ENCODE results near the gene PCLO. TPM values are rescaled to one million over a fixed set of nuclear protein-coding genes. Genes with fewer than 3 reads are reported as not detected.

PCLO gene
- total RNA-seq, 1 donor from 2014 or later: 17.4 TPM

DNA sequence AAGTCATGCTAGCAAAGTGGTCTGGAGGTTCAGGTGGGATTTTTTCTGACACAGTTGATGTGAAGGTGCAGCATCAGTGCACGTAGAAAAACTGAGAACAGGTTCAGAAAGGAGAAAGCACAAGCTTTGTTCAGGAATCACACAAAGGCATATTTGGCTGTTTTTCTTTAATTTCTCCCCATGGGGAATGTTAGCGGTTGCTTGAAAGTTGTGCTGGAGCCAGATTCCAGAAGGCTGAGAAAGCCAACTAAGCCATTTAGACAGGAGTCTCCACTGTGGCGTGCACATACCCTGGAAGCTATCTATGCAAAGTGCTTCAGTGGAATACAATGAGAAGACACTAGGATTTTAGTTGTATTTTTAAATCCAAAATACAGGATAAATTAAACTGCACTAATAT is 201.4 kb downstream of the PCLO start:
- no peak overlapping the region for H3K27ac Mint-ChIP-seq (ENCODE audit: unreplicated experiment)
- H3K4me3 Mint-ChIP-seq (ENCODE audit: unreplicated experiment): no peak overlapping the region
- TF ChIP-seq, protein P1, sequence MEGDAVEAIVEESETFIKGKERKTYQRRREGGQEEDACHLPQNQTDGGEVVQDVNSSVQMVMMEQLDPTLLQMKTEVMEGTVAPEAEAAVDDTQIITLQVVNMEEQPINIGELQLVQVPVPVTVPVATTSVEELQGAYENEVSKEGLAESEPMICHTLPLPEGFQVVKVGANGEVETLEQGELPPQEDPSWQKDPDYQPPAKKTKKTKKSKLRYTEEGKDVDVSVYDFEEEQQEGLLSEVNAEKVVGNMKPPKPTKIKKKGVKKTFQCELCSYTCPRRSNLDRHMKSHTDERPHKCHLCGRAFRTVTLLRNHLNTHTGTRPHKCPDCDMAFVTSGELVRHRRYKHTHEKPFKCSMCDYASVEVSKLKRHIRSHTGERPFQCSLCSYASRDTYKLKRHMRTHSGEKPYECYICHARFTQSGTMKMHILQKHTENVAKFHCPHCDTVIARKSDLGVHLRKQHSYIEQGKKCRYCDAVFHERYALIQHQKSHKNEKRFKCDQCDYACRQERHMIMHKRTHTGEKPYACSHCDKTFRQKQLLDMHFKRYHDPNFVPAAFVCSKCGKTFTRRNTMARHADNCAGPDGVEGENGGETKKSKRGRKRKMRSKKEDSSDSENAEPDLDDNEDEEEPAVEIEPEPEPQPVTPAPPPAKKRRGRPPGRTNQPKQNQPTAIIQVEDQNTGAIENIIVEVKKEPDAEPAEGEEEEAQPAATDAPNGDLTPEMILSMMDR (IDR thresholded peaks at IDR 0.05; ENCODE audit: partially characterized antibody, unreplicated experiment): no peak

DNA sequence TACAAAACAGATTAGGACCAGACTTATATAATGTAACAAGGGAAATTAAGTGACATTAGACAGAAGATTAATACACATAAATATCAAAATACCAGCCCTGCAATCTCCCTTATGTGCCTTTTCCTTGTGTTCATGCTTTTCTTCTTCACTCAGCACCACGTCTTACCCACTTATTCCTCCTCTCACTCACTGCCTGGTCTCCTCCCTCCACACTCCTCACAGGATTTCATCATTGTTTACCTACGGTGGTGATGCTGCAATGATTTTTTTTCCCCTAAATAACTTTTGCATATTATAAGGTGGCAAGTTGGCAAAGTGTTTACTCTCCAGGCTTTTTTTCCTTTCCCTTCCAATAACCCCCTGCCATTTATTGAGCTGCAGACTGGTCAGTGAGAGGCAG is 203.2 kb downstream of the PCLO start:
- no peaks in the 10 kb centered on the region for H3K9me3 Mint-ChIP-seq (ENCODE audit: unreplicated experiment)
- no peaks in the 10 kb centered on the region for H3K4me1 Mint-ChIP-seq (ENCODE audit: low read depth, unreplicated experiment)
- TF ChIP-seq, protein P1 (IDR thresholded peaks at IDR 0.05; ENCODE audit: partially characterized antibody, unreplicated experiment): no peak
- DNase-seq: no peak
- H3K27me3 Mint-ChIP-seq (ENCODE audit: unreplicated experiment): no peaks in the 10 kb centered on the region
- no peak overlapping the region for H3K4me3 Mint-ChIP-seq (ENCODE audit: unreplicated experiment)
- H3K27ac Mint-ChIP-seq (ENCODE audit: unreplicated experiment): no peak overlapping the region
- no peaks in the 10 kb centered on the region for H3K36me3 Mint-ChIP-seq (ENCODE audit: unreplicated experiment)

More for the DNA sequence above, 201.4 kb downstream of the PCLO start:
- Mint-ChIP-seq H3K9me3 (ENCODE audit: unreplicated experiment) (no peaks in the 10 kb centered on the region), H3K36me3 (ENCODE audit: unreplicated experiment) (no peaks in the 10 kb centered on the region), H3K4me1 (ENCODE audit: low read depth, unreplicated experiment) (no peaks in the 10 kb centered on the region), H3K27me3 (ENCODE audit: unreplicated experiment) (no peaks in the 10 kb centered on the region)
- DNase-seq: no peak

GRCh38 chr7:82957521-82957920 is 205.2 kb downstream of the PCLO start:
- TF ChIP-seq, protein P1 (IDR thresholded peaks at IDR 0.05; ENCODE audit: partially characterized antibody, unreplicated experiment): no peak
- H3K27me3 Mint-ChIP-seq (ENCODE audit: unreplicated experiment): no peaks in the 10 kb centered on the region
- H3K27ac Mint-ChIP-seq (ENCODE audit: unreplicated experiment): no peak overlapping the region
- H3K4me3 Mint-ChIP-seq (ENCODE audit: unreplicated experiment): no peak overlapping the region
- no peaks in the 10 kb centered on the region for H3K4me1 Mint-ChIP-seq (ENCODE audit: low read depth, unreplicated experiment)
- no peaks in the 10 kb centered on the region for H3K36me3 Mint-ChIP-seq (ENCODE audit: unreplicated experiment)
- no peaks in the 10 kb centered on the region for H3K9me3 Mint-ChIP-seq (ENCODE audit: unreplicated experiment)
- DNase-seq: no peak

GRCh38 chr7:82953324-82954027 is 209.2 kb downstream of the PCLO start:
- Mint-ChIP-seq H3K4me1 (ENCODE audit: low read depth, unreplicated experiment) (no peaks in the 10 kb centered on the region), H3K27me3 (ENCODE audit: unreplicated experiment) (no peaks in the 10 kb centered on the region), H3K27ac (ENCODE audit: unreplicated experiment) (no peak overlapping the region), H3K9me3 (ENCODE audit: unreplicated experiment) (peaks cover 3% of the 10 kb centered on the region), H3K4me3 (ENCODE audit: unreplicated experiment) (no peak overlapping the region), H3K36me3 (ENCODE audit: unreplicated experiment) (no peaks in the 10 kb centered on the region)
- no peak for DNase-seq
- TF ChIP-seq, protein P1 (IDR thresholded peaks at IDR 0.05; ENCODE audit: partially characterized antibody, unreplicated experiment): no peak

DNA sequence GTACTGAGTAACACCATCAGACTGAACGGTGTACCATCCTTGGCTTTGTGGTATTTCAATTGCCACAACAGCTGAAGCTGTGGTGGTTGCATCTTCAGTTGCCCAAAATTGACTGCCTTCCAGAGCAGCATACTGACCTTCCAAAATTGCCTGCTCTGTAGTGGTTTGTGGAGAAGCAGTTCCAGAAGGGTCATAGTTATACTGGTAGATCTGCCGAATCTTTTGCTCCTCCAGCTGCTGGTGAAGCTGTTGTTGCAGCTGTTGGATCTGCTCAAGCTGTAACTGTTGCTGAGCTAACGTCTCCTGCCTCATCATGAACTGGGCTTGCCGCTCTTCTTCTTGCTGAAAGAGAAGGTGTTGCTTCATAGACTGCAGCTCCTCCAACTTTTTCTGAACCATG is 212.2 kb downstream of the PCLO start:
- no peak overlapping the region for H3K27ac Mint-ChIP-seq (ENCODE audit: unreplicated experiment)
- no peaks in the 10 kb centered on the region for H3K27me3 Mint-ChIP-seq (ENCODE audit: unreplicated experiment)
- H3K4me1 Mint-ChIP-seq (ENCODE audit: low read depth, unreplicated experiment): no peaks in the 10 kb centered on the region
- peaks cover 3% of the 10 kb centered on the region for H3K9me3 Mint-ChIP-seq (ENCODE audit: unreplicated experiment)
- no peak overlapping the region for H3K4me3 Mint-ChIP-seq (ENCODE audit: unreplicated experiment)
- no peak for DNase-seq
- H3K36me3 Mint-ChIP-seq (ENCODE audit: unreplicated experiment): no peaks in the 10 kb centered on the region
- TF ChIP-seq, protein P1 (IDR thresholded peaks at IDR 0.05; ENCODE audit: partially characterized antibody, unreplicated experiment): no peak

Measured in glutamatergic neuron (in vitro differentiated cells).